Stimulated activated CD4-positive, alpha-beta T cell treated with anti-CD3 and anti-CD28 coated beads, Interleukin-1b, Interleukin-23, amount 100 ng/mL, for 4 hours (primary cell): ENCODE measurements around the gene PIK3AP1.
"Not testable (repeated sequence)": the region's sequence is repeated elsewhere in the genome, so short reads cannot be mapped to it uniquely, and the experiment has no call there.

Source experiments
- DNase-seq, 2 donors: peaks; one replicate each; pipeline ENCODE4 v3.0.0-alpha.2; 2020; ENCODE audit warnings: low read depth in 2 of 2

Gene PIK3AP1

GRCh38 chr10:96579133-96579532, 141.2 kb downstream of the PIK3AP1 start:
- DNase-seq = no peak

- no peak for DNase-seq
Measured at GRCh38 chr10:96578633-96579032, 141.7 kb downstream of the PIK3AP1 start.

GRCh38 chr10:96578022-96578421, 142.3 kb downstream of the PIK3AP1 start:
- no peak for DNase-seq

- no peak for DNase-seq
Measured at GRCh38 chr10:96577069-96577468, 143.2 kb downstream of the PIK3AP1 start.

- no peak for DNase-seq
Measured at GRCh38 chr10:96576277-96576980, 143.9 kb downstream of the PIK3AP1 start.

GRCh38 chr10:96574564-96574963, 145.8 kb downstream of the PIK3AP1 start:
- DNase-seq = not testable (repeated sequence)

GRCh38 chr10:96573036-96573435, 147.3 kb downstream of the PIK3AP1 start:
- DNase-seq = no peak

- no peak for DNase-seq
Measured at GRCh38 chr10:96570983-96571964, 149.0 kb downstream of the PIK3AP1 start.

GRCh38 chr10:96570511-96570910, 149.8 kb downstream of the PIK3AP1 start:
- no peak for DNase-seq

- DNase-seq = no peak
Measured at GRCh38 chr10:96568402-96568801, 151.9 kb downstream of the PIK3AP1 start.

GRCh38 chr10:96565774-96566173, 154.5 kb downstream of the PIK3AP1 start:
- no peak for DNase-seq

GRCh38 chr10:96560966-96561887, 159.1 kb downstream of the PIK3AP1 start:
- DNase-seq = no peak

- no peak for DNase-seq
Measured at GRCh38 chr10:96560489-96560888, 159.8 kb downstream of the PIK3AP1 start.

- no peak for DNase-seq
Measured at GRCh38 chr10:96556003-96556402, 164.3 kb downstream of the PIK3AP1 start.

GRCh38 chr10:96555330-96555729, 165.0 kb downstream of the PIK3AP1 start:
- no peak for DNase-seq

- no peak for DNase-seq
Measured at GRCh38 chr10:96548589-96548988, 171.7 kb downstream of the PIK3AP1 start.

- not testable (repeated sequence) for DNase-seq
Measured at GRCh38 chr10:96545558-96545957, 174.8 kb downstream of the PIK3AP1 start.
